Measurements from ENCODE around the gene PLD3.
A peak's percentile ranks its signal among the peaks of the same experiment; 100 is the strongest.

Gene PLD3

GRCh38 chr19:40414542-40415535 is 66.3 kb downstream of the PLD3 start:
- Histone ChIP-seq H3K4me1 (peaks cover 0 to 16% (median 11%) of the 10 kb centered on the region in 4 donors), H3K27me3 (no peaks in the 10 kb centered on the region), H3K27ac (no peak overlapping the region), H3K36me3 (no peaks in the 10 kb centered on the region), H3K4me3 (no peak overlapping the region), H3K9me3 (no peaks in the 10 kb centered on the region)
- intact Hi-C loops (cut with DNase I; ENCODE audit: low total_unique reads), result loop anchor here (5.0 kb wide), 1 partner anchor 63 kb away; no protein-coding TSS in a partner anchor
- no peak for DNase-seq
- no peak for TF ChIP-seq CTCF (IDR thresholded peaks at IDR 0.05)

GRCh38 chr19:40415768-40416167 is 67.3 kb downstream of the PLD3 start:
- no peaks in the 10 kb centered on the region for H3K27me3 ChIP-seq
- TF ChIP-seq CTCF (IDR thresholded peaks at IDR 0.05), result no peak
- H3K4me3 ChIP-seq, result no peak overlapping the region
- intact Hi-C loops (cut with DNase I; ENCODE audit: low total_unique reads), result loop anchor here (5.0 kb wide), 1 partner anchor 63 kb away; no protein-coding TSS in a partner anchor
- DNase-seq, result no peak
- H3K27ac ChIP-seq, result no peak overlapping the region
- no peaks in the 10 kb centered on the region for H3K36me3 ChIP-seq
- no peaks in the 10 kb centered on the region for H3K9me3 ChIP-seq
- H3K4me1 ChIP-seq, result peaks cover 0 to 17% (median 13%) of the 10 kb centered on the region in 4 donors

GRCh38 chr19:40416918-40417642 is 68.6 kb downstream of the PLD3 start:
- intact Hi-C loops (cut with DNase I; ENCODE audit: low total_unique reads), result loop anchor here (5.0 kb wide), 1 partner anchor 65 kb away; no protein-coding TSS in a partner anchor
- peak overlapping the region; percentile 37 to 45 for H3K27ac ChIP-seq
- H3K4me1 ChIP-seq, result peaks cover 0 to 14% (median 10%) of the 10 kb centered on the region in 4 donors
- no peaks in the 10 kb centered on the region for H3K9me3 ChIP-seq
- no peaks in the 10 kb centered on the region for H3K27me3 ChIP-seq
- H3K36me3 ChIP-seq, result no peaks in the 10 kb centered on the region
- no peak for TF ChIP-seq CTCF (IDR thresholded peaks at IDR 0.05)
- no peak overlapping the region for H3K4me3 ChIP-seq
- peak in 1 of 2 donors; percentile 62 for DNase-seq

- Histone ChIP-seq H3K27ac (peak overlapping the region; percentile 37 to 45), H3K9me3 (no peaks in the 10 kb centered on the region), H3K36me3 (peaks cover 3% of the 10 kb centered on the region in 3 donors), H3K27me3 (no peaks in the 10 kb centered on the region), H3K4me3 (no peak overlapping the region), H3K4me1 (peaks cover 0 to 18% (median 15%) of the 10 kb centered on the region in 4 donors)
- TF ChIP-seq CTCF (IDR thresholded peaks at IDR 0.05), result no peak
- intact Hi-C loops (cut with DNase I; ENCODE audit: low total_unique reads), result loop anchor here (5.0 kb wide), 1 partner anchor 65 kb away; no protein-coding TSS in a partner anchor
- no peak for DNase-seq
Observed at GRCh38 chr19:40417643-40417981, 69.1 kb downstream of the PLD3 start.

- no peaks in the 10 kb centered on the region for H3K9me3 ChIP-seq
- H3K4me1 ChIP-seq, result peaks cover 0 to 23% (median 19%) of the 10 kb centered on the region in 4 donors
- intact Hi-C loops (cut with DNase I; ENCODE audit: low total_unique reads), result loop anchor here (2.0 to 5.0 kb wide), 2 partner anchors 29 to 66 kb away; no protein-coding TSS in a partner anchor
- TF ChIP-seq CTCF (IDR thresholded peaks at IDR 0.05), result no peak
- H3K27ac ChIP-seq, result no peak overlapping the region
- H3K27me3 ChIP-seq, result no peaks in the 10 kb centered on the region
- H3K4me3 ChIP-seq, result no peak overlapping the region
- no peak for DNase-seq
- H3K36me3 ChIP-seq, result peaks cover 7 to 8% (median 8%) of the 10 kb centered on the region in 3 donors
Observed at GRCh38 chr19:40418040-40418439, 69.5 kb downstream of the PLD3 start.

Measured in tibial artery (tissue), 4 donors.